HCT116 (cell line): ENCODE measurements around the gene GGACT. TPM values are rescaled to one million over a fixed set of nuclear protein-coding genes. Genes with fewer than 3 reads are reported as not detected.

Experiments used
- ATAC-seq: fragments of 200-7000 bp; cut with Tn5 transposase; 2 replicates; pipeline ENCODE4 v1.9.1; 2020; ENCODE audit warnings: mild to moderate bottlenecking, moderate library complexity
- BruUV-seq: library from RNA; stranded (reverse); fragments of 400-500 nt; replicated peaks from 2 replicates; lab custom pipeline; 2021; lab: Mats Ljungman, UMichigan
- CTCF ChIA-PET: fragments of 300-600 bp; sonication (Branson Sonifier 250); formaldehyde crosslinking; loops from one replicate; lab custom pipeline; 2021; ENCODE audit warnings: antibody characterized with exemption; lab: Charles Lee
- POLR2A ChIA-PET: fragments of 300-600, 350-600 bp; sonication (Branson Sonifier 250); formaldehyde crosslinking; loops from one replicate; lab custom pipeline; 2021; ENCODE audit warnings: antibody characterized with exemption; lab: Charles Lee
- RAD21 ChIA-PET, 2 experiments: fragments of 300-600 bp; sonication (Branson Sonifier 250); formaldehyde crosslinking; loops; one replicate each; lab custom pipeline; 2023; ENCODE audit warnings: low total read pairs in 2 of 2; ENCODE audit not compliant: uncharacterized antibody in 2 of 2, unreplicated experiment in 2 of 2, low non-redundant PET in 1 of 2; lab: Charles Lee
- DNase-seq: peaks from one replicate; pipeline ENCODE4 v3.0.0-alpha.2; 2010; ENCODE audit warnings: low read depth, low spot score
- H2AFZ ChIP-seq: fragments of 200-600 bp; shearing (Covaris generic), sonication (generic); 2 replicates; pipeline ENCODE4 v1.6.1; 2017; ENCODE audit warnings: low read depth, mixed run types, mixed read lengths, antibody characterized with exemption, low read length; ENCODE audit not compliant: poor library complexity, severe bottlenecking
- H3K27ac ChIP-seq: 2 replicates; pipeline ENCODE4 v1.5.1; 2012; ENCODE audit warnings: low read depth, low read length
- H3K27me3 ChIP-seq: fragments of 200-600 bp; sonication (generic); 2 replicates; pipeline ENCODE4 v1.6.1; 2016; ENCODE audit warnings: mixed run types, low read length, mixed read lengths; ENCODE audit not compliant: insufficient read depth
- H3K36me3 ChIP-seq, 2 experiments: fragments of 200-500 bp in 1 of 2; fragments of 200-600 bp in 1 of 2; sonication (Bioruptor generic) in 1 of 2; sonication (generic) in 1 of 2; 2 replicates each; pipeline versions ENCODE4 v1.5.1 to v1.6.1; 2014 to 2016; ENCODE audit warnings: low read length in 2 of 2, inconsistent platforms in 1 of 2, mixed read lengths in 1 of 2, mixed run types in 1 of 2; ENCODE audit not compliant: insufficient read depth in 2 of 2, control insufficient read depth in 1 of 2
- H3K4me1 ChIP-seq, 2 experiments: fragments of 200-600 bp in 1 of 2; sonication (generic) in 1 of 2; 2 replicates each; pipeline versions ENCODE4 v1.5.1 to v1.6.1; 2012 to 2017; ENCODE audit warnings: low read length in 2 of 2, inconsistent platforms in 1 of 2, mild to moderate bottlenecking in 1 of 2, mixed read lengths in 1 of 2, mixed run types in 1 of 2, moderate library complexity in 1 of 2; ENCODE audit not compliant: insufficient read depth in 2 of 2, control insufficient read depth in 1 of 2
- H3K4me2 ChIP-seq: fragments of 200-600 bp; sonication (generic); 2 replicates; pipeline ENCODE4 v1.6.1; 2017; ENCODE audit warnings: mixed run types, low read length, mixed read lengths
- H3K4me3 ChIP-seq, 2 experiments: fragments of 200-600 bp in 1 of 2; sonication (generic) in 1 of 2; replicated peaks in 1 of 2; 2 replicates each; pipeline ENCODE4 v1.5.1; 2011 to 2016; ENCODE audit warnings: low read length in 2 of 2, control low read depth in 1 of 2, low read depth in 1 of 2, mild to moderate bottlenecking in 1 of 2, mixed read lengths in 1 of 2, mixed run types in 1 of 2
- H3K79me2 ChIP-seq: fragments of 200-600 bp; sonication (generic); 2 replicates; pipeline ENCODE4 v1.6.1; 2017; ENCODE audit warnings: mild to moderate bottlenecking, mixed run types, low read length, moderate library complexity, mixed read lengths; ENCODE audit not compliant: insufficient read depth
- H3K9ac ChIP-seq: fragments of 200-600 bp; sonication (generic); 2 replicates; pipeline ENCODE4 v1.6.1; 2016; ENCODE audit warnings: low read length, mixed read lengths
- H3K9me2 ChIP-seq: fragments of 200-600 bp; sonication (generic), shearing (Covaris generic); 2 replicates; pipeline ENCODE4 v1.6.1; 2017; ENCODE audit warnings: mixed run types, mild to moderate bottlenecking, moderate library complexity; ENCODE audit not compliant: insufficient read depth
- H3K9me3 ChIP-seq, 2 experiments: fragments of 200-500 bp in 1 of 2; fragments of 200-600 bp in 1 of 2; sonication (Bioruptor generic) in 1 of 2; sonication (generic) in 1 of 2; 2 replicates each; pipeline ENCODE4 v1.6.1; 2014 to 2017; ENCODE audit warnings: low read length in 2 of 2, mixed read lengths in 2 of 2, inconsistent platforms in 1 of 2, low read depth in 1 of 2, mild to moderate bottlenecking in 1 of 2, mixed run types in 1 of 2, moderate library complexity in 1 of 2; ENCODE audit not compliant: control insufficient read depth in 1 of 2, insufficient read depth in 1 of 2
- H4K20me1 ChIP-seq: fragments of 200-600 bp; sonication (generic), shearing (Covaris generic); 2 replicates; pipeline ENCODE4 v1.6.1; 2017; ENCODE audit warnings: mixed run types, mild to moderate bottlenecking, moderate library complexity; ENCODE audit not compliant: insufficient read depth
- CBX3 ChIP-seq: IDR thresholded peaks from 2 replicates; pipeline ENCODE4 v1.6.1; 2012; ENCODE audit warnings: low read depth
- CEBPB ChIP-seq: IDR thresholded peaks from 2 replicates; pipeline ENCODE4 v1.6.1; 2012; ENCODE audit warnings: low read depth
- EGR1 ChIP-seq: IDR thresholded peaks from 2 replicates; pipeline ENCODE4 v1.6.1; 2012; ENCODE audit warnings: low read depth
- ELF1 ChIP-seq: IDR thresholded peaks from 2 replicates; pipeline ENCODE4 v1.6.1; 2012; ENCODE audit warnings: low read depth, borderline replicate concordance
- EZH2 ChIP-seq: fragments of 200-600 bp; sonication (generic); IDR thresholded peaks from 2 replicates; pipeline ENCODE4 v1.6.1; 2017; ENCODE audit warnings: antibody characterized with exemption, mixed run types
- EZH2phosphoT487 ChIP-seq: fragments of 200-600 bp; IDR thresholded peaks from 2 replicates; pipeline ENCODE4 v1.6.1; 2018; ENCODE audit warnings: antibody characterized with exemption, borderline replicate concordance
- FOSL1 ChIP-seq: IDR thresholded peaks from 2 replicates; pipeline ENCODE4 v1.6.1; 2012; ENCODE audit warnings: low read depth
- JUND ChIP-seq: IDR thresholded peaks from 2 replicates; pipeline ENCODE4 v1.6.1; 2012
- MAX ChIP-seq: IDR thresholded peaks from 2 replicates; pipeline ENCODE4 v1.6.1; 2012
- POLR2AphosphoS5 ChIP-seq: IDR thresholded peaks from 2 replicates; pipeline ENCODE4 v1.6.1; 2011; ENCODE audit warnings: mild to moderate bottlenecking, low read depth, low read length, moderate library complexity
- RAD21 ChIP-seq: IDR thresholded peaks from 2 replicates; pipeline ENCODE4 v1.6.1; 2012; ENCODE audit warnings: low read depth, mild to moderate bottlenecking
- REST ChIP-seq: IDR thresholded peaks from 2 replicates; pipeline ENCODE4 v1.6.1; 2012; ENCODE audit warnings: low read depth
- SIN3A ChIP-seq: IDR thresholded peaks from 2 replicates; pipeline ENCODE4 v1.6.1; 2012; ENCODE audit warnings: low read depth
- SP1 ChIP-seq: IDR thresholded peaks from 2 replicates; pipeline ENCODE4 v1.6.1; 2012; ENCODE audit warnings: low read depth
- SRF ChIP-seq: IDR thresholded peaks from 2 replicates; pipeline ENCODE4 v1.6.1; 2012; ENCODE audit warnings: low read depth
- TCF7L2 ChIP-seq: IDR thresholded peaks from 2 replicates; pipeline ENCODE4 v1.7.0; 2011; ENCODE audit warnings: borderline replicate concordance, inconsistent platforms; ENCODE audit not compliant: insufficient read depth, insufficient read length; ENCODE audit errors: extremely low read depth
- YY1 ChIP-seq: IDR thresholded peaks from 2 replicates; pipeline ENCODE4 v1.6.1; 2011; ENCODE audit warnings: low read length, low read depth, moderate library complexity, mild to moderate bottlenecking; ENCODE audit not compliant: insufficient replicate concordance; ENCODE audit errors: extremely low read depth
- ZNF274 ChIP-seq: fragments of 200-500 bp; sonication (Bioruptor generic); IDR thresholded peaks from 2 replicates; pipeline ENCODE4 v1.6.1; 2014; ENCODE audit warnings: mild to moderate bottlenecking, low read depth, low read length, inconsistent platforms
- intact Hi-C: fragments of 100-400 bp; cut with micrococcal nuclease; formaldehyde crosslinking; loops from 2 replicates; pipeline ENCODE4 v1.10.0; 2022
- total RNA-seq: library from RNA; stranded (reverse); gene quantifications from one replicate; pipeline ENCODE4 v1.2.1, GENCODE V29; 2021; ENCODE audit not compliant: unreplicated experiment
- TF ChIP-seq, protein P1 (sequence below), 3 experiments: fragments of 200-600 bp in 1 of 3; sonication (generic) in 1 of 3; IDR thresholded peaks in 2 of 3; conservative IDR thresholded peaks in 1 of 3; 2 replicates each; pipeline ENCODE4 v1.5.1; 2012 to 2017; ENCODE audit warnings: low read depth in 2 of 3, low read length in 2 of 3, antibody characterized with exemption in 1 of 3, borderline replicate concordance in 1 of 3, control low read depth in 1 of 3, mild to moderate bottlenecking in 1 of 3, mixed read lengths in 1 of 3, mixed run types in 1 of 3, moderate library complexity in 1 of 3; ENCODE audit not compliant: insufficient read depth in 1 of 3
- TF ChIP-seq, protein P2 (sequence below): IDR thresholded peaks from 2 replicates; pipeline ENCODE4 v1.6.1; 2011; ENCODE audit warnings: mild to moderate bottlenecking, low read length, moderate library complexity; ENCODE audit not compliant: insufficient replicate concordance; ENCODE audit errors: extremely low read depth

Gene GGACT
- total RNA-seq, 1 experiment from 2014 or later = 5.0 TPM

DNA sequence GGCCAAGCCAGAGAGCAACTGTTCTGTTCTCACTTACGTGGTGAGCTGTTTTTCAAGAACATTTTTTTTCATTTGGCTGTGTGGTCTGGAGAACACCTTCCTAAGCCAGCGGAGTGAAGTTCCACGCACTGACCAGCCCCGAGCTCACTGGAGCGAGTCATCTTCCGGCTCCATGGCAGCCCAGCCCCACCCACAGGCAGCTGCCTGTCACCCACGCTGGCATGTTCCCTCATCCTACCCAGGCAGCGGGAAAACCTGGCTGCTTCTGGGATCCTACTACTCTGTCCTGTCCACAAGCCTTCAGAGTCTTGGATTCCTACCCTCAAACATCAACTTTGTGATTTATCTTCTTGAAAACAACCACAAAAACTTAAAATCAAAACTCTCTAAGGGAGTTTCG, 76.2 kb downstream of the GGACT start:
- BruUV-seq = no TSS peak
- no peaks in the 10 kb centered on the region for H3K27me3 ChIP-seq
- peak overlapping the region; percentile 5; the same call in 1 of the 2 replicates for H3K27ac ChIP-seq
- H4K20me1 ChIP-seq = no peaks in the 10 kb centered on the region
- intact Hi-C loops = loop anchor here (5.0 to 10.0 kb wide), 4 partner anchors 120 to 545 kb away; no protein-coding TSS in a partner anchor
- no peaks in the 10 kb centered on the region for H3K9me3 ChIP-seq
- H2AFZ ChIP-seq = no peak overlapping the region
- DNase-seq (peak; percentile 22), ATAC-seq (peak; percentile 84)
- POLR2A ChIA-PET = no interaction called here
- CTCF ChIA-PET = interaction anchor here (0.6 to 1.3 kb wide), 4 partner anchors 70 to 1045 kb away, joined by 3 to 4 read pairs (median 4); no protein-coding TSS in a partner anchor
- peak overlapping the region; percentile 52 for H3K4me2 ChIP-seq
- no peaks in the 10 kb centered on the region for H3K9me2 ChIP-seq
- no peaks in the 10 kb centered on the region for H3K36me3 ChIP-seq
- peaks cover 32 to 33% of the 10 kb centered on the region in 2 experiments for H3K4me1 ChIP-seq
- no peak overlapping the region for H3K9ac ChIP-seq
- 0 out of 4 replicates have a peak overlapping the region, but pooled peaks of 1 of the 2 experiments have one; percentile 5 for H3K4me3 ChIP-seq
- RAD21 ChIA-PET = no interaction called here
- H3K79me2 ChIP-seq = no peaks in the 10 kb centered on the region
- TF ChIP-seq CBX3 = no peak
- peak; percentile 28; the same call in 1 of the 2 replicates for TF ChIP-seq SP1
- 0 out of 2 replicates have a peak, but pooled peaks have one; percentile 20 for TF ChIP-seq MAX
- TF ChIP-seq, protein P1, sequence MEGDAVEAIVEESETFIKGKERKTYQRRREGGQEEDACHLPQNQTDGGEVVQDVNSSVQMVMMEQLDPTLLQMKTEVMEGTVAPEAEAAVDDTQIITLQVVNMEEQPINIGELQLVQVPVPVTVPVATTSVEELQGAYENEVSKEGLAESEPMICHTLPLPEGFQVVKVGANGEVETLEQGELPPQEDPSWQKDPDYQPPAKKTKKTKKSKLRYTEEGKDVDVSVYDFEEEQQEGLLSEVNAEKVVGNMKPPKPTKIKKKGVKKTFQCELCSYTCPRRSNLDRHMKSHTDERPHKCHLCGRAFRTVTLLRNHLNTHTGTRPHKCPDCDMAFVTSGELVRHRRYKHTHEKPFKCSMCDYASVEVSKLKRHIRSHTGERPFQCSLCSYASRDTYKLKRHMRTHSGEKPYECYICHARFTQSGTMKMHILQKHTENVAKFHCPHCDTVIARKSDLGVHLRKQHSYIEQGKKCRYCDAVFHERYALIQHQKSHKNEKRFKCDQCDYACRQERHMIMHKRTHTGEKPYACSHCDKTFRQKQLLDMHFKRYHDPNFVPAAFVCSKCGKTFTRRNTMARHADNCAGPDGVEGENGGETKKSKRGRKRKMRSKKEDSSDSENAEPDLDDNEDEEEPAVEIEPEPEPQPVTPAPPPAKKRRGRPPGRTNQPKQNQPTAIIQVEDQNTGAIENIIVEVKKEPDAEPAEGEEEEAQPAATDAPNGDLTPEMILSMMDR (IDR thresholded peaks at IDR 0.05 in 2 of 3, conservative IDR thresholded peaks at IDR 0.05 in 1 of 3; ENCODE audit: borderline replicate concordance in 1 of 3, insufficient read depth in 1 of 3, low read depth in 2 of 3, low read length in 2 of 3) = no peak
- no peak for TF ChIP-seq TCF7L2
- TF ChIP-seq FOSL1 = peak; percentile 44
- no peak for TF ChIP-seq YY1
- no peak for TF ChIP-seq POLR2AphosphoS5
- TF ChIP-seq RAD21 = peak; percentile 43
- TF ChIP-seq ELF1 = no peak
- no peak for TF ChIP-seq EZH2
- no peak for TF ChIP-seq ZNF274
- 0 out of 2 replicates have a peak, but pooled peaks have one; percentile 31 for TF ChIP-seq EGR1
- TF ChIP-seq EZH2phosphoT487 = no peak
- TF ChIP-seq CEBPB = no peak
- TF ChIP-seq REST = no peak
- no peak for TF ChIP-seq SIN3A
- peak; percentile 41 for TF ChIP-seq JUND
- TF ChIP-seq, protein P2, sequence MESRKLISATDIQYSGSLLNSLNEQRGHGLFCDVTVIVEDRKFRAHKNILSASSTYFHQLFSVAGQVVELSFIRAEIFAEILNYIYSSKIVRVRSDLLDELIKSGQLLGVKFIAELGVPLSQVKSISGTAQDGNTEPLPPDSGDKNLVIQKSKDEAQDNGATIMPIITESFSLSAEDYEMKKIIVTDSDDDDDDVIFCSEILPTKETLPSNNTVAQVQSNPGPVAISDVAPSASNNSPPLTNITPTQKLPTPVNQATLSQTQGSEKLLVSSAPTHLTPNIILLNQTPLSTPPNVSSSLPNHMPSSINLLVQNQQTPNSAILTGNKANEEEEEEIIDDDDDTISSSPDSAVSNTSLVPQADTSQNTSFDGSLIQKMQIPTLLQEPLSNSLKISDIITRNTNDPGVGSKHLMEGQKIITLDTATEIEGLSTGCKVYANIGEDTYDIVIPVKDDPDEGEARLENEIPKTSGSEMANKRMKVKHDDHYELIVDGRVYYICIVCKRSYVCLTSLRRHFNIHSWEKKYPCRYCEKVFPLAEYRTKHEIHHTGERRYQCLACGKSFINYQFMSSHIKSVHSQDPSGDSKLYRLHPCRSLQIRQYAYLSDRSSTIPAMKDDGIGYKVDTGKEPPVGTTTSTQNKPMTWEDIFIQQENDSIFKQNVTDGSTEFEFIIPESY = no peak
- TF ChIP-seq SRF = no peak
